Karpas-422 (cell line): Measurements from ENCODE around the gene MAPK13. TPM values are rescaled to one million over a fixed set of nuclear protein-coding genes. Genes with fewer than 3 reads are reported as not detected.

Source experiments
- DNase-seq: peaks from one replicate; pipeline ENCODE4 v3.0.0-alpha.2; 2015
- H2AFZ ChIP-seq: fragments of 200-600 bp; sonication (generic); 2 replicates; pipeline ENCODE4 v1.6.1; 2014; ENCODE audit warnings: antibody characterized with exemption, low read length, mixed read lengths
- H3K27ac ChIP-seq: fragments of 200-600 bp; sonication (generic); 2 replicates; pipeline ENCODE4 v1.5.1; 2014; ENCODE audit warnings: mild to moderate bottlenecking, low read length, moderate library complexity
- H3K27me3 ChIP-seq: fragments of 200-600 bp; sonication (generic); 2 replicates; pipeline ENCODE4 v1.6.1; 2014; ENCODE audit warnings: low read length, mixed read lengths
- H3K36me3 ChIP-seq: fragments of 200-600 bp; sonication (generic); 2 replicates; pipeline ENCODE4 v1.6.1; 2014; ENCODE audit warnings: low read length, mixed read lengths; ENCODE audit not compliant: insufficient read depth
- H3K4me1 ChIP-seq: fragments of 200-600 bp; sonication (generic); 2 replicates; pipeline ENCODE4 v1.6.1; 2014; ENCODE audit warnings: mild to moderate bottlenecking, low read length, mixed read lengths
- H3K4me2 ChIP-seq: fragments of 200-600 bp; sonication (generic); 2 replicates; pipeline ENCODE4 v1.6.1; 2014; ENCODE audit warnings: low read length, low read depth, mild to moderate bottlenecking; ENCODE audit not compliant: poor library complexity, severe bottlenecking
- H3K4me3 ChIP-seq: fragments of 200-600 bp; sonication (generic); 2 replicates; pipeline ENCODE4 v1.5.1; 2014; ENCODE audit warnings: mild to moderate bottlenecking, antibody characterized with exemption, low read length, mixed read lengths
- H3K79me2 ChIP-seq: fragments of 200-600 bp; sonication (generic); 2 replicates; pipeline ENCODE4 v1.6.1; 2014; ENCODE audit warnings: mild to moderate bottlenecking, low read length, mixed read lengths
- H3K9ac ChIP-seq: fragments of 200-600 bp; sonication (generic); 2 replicates; pipeline ENCODE4 v1.6.0; 2014; ENCODE audit warnings: low read length
- H3K9me2 ChIP-seq: fragments of 200-600 bp; sonication (generic), shearing (Covaris generic); replicated peaks from 2 replicates; pipeline ENCODE4 v1.6.0; 2014; ENCODE audit warnings: mild to moderate bottlenecking, low read length, moderate library complexity; ENCODE audit not compliant: insufficient read depth
- H3K9me3 ChIP-seq: fragments of 300-700, 200-600 bp; sonication (generic); 2 replicates; pipeline ENCODE4 v1.6.1; 2014; ENCODE audit warnings: low read length, mixed read lengths
- H4K20me1 ChIP-seq: fragments of 200-600 bp; sonication (generic); 2 replicates; pipeline ENCODE4 v1.6.1; 2014; ENCODE audit warnings: mild to moderate bottlenecking, antibody characterized with exemption, low read length, low read depth; ENCODE audit not compliant: insufficient read depth
- total RNA-seq: library from RNA; depleted of rRNA; stranded (reverse); fragments of >200 nt; shearing (Covaris generic); gene quantifications from 2 replicates; pipeline ENCODE4 v1.2.3, GENCODE V29; 2014; ENCODE audit warnings: low replicate concordance

The MAPK13 gene
- total RNA-seq, 1 experiment from 2014 or later: 1.6 TPM

GRCh38 chr6:36109092-36109491, 21.2 kb upstream of the MAPK13 start:
- no peaks in the 10 kb centered on the region for H3K9me3 ChIP-seq
- H3K4me1 ChIP-seq: peaks cover 54% of the 10 kb centered on the region
- H3K4me2 ChIP-seq: no peak overlapping the region
- peaks cover 7% of the 10 kb centered on the region for H3K79me2 ChIP-seq
- H4K20me1 ChIP-seq: no peaks in the 10 kb centered on the region
- peaks cover 19% of the 10 kb centered on the region; the same call in 1 of the 2 replicates for H3K36me3 ChIP-seq
- H3K27ac ChIP-seq: peak overlapping the region; percentile 72
- no peak overlapping the region for H3K4me3 ChIP-seq
- no peak for DNase-seq
- H2AFZ ChIP-seq: no peak overlapping the region
- no peaks in the 10 kb centered on the region for H3K9me2 ChIP-seq
- H3K27me3 ChIP-seq: no peaks in the 10 kb centered on the region
- H3K9ac ChIP-seq: no peak overlapping the region

GRCh38 chr6:36110050-36110449, 20.3 kb upstream of the MAPK13 start:
- Histone ChIP-seq H3K9ac (no peak overlapping the region), H2AFZ (no peak overlapping the region), H3K9me3 (no peaks in the 10 kb centered on the region), H3K4me2 (peak overlapping the region; percentile 29), H3K36me3 (peaks cover 19% of the 10 kb centered on the region; the same call in 1 of the 2 replicates), H3K27me3 (no peaks in the 10 kb centered on the region), H3K79me2 (peaks cover 7% of the 10 kb centered on the region), H3K27ac (peak overlapping the region; percentile 72), H3K4me3 (no peak overlapping the region), H3K9me2 (no peaks in the 10 kb centered on the region), H3K4me1 (peaks cover 64% of the 10 kb centered on the region), H4K20me1 (no peaks in the 10 kb centered on the region)
- no peak for DNase-seq

GRCh38 chr6:36110863-36111262, 19.4 kb upstream of the MAPK13 start:
- no peaks in the 10 kb centered on the region for H3K9me3 ChIP-seq
- H3K9me2 ChIP-seq: no peaks in the 10 kb centered on the region
- no peaks in the 10 kb centered on the region for H4K20me1 ChIP-seq
- peaks cover 18% of the 10 kb centered on the region; the same call in 1 of the 2 replicates for H3K36me3 ChIP-seq
- no peak overlapping the region for H3K4me3 ChIP-seq
- H3K79me2 ChIP-seq: peaks cover 3% of the 10 kb centered on the region
- no peak for DNase-seq
- H3K4me2 ChIP-seq: peak overlapping the region; percentile 29
- 0 out of 2 replicates have a peak overlapping the region, but pooled peaks have one; percentile 5 for H3K9ac ChIP-seq
- H3K4me1 ChIP-seq: peaks cover 72% of the 10 kb centered on the region
- no peak overlapping the region for H2AFZ ChIP-seq
- H3K27me3 ChIP-seq: no peaks in the 10 kb centered on the region
- peak overlapping the region; percentile 72 for H3K27ac ChIP-seq

GRCh38 chr6:36111526-36111925, 18.8 kb upstream of the MAPK13 start:
- Histone ChIP-seq H3K9me3 (no peaks in the 10 kb centered on the region), H2AFZ (no peak overlapping the region), H3K36me3 (peaks cover 18% of the 10 kb centered on the region), H3K27me3 (no peaks in the 10 kb centered on the region), H3K27ac (peak overlapping the region; percentile 72), H3K4me2 (no peak overlapping the region), H3K4me1 (peaks cover 78% of the 10 kb centered on the region), H4K20me1 (no peaks in the 10 kb centered on the region), H3K9me2 (no peaks in the 10 kb centered on the region), H3K4me3 (no peak overlapping the region), H3K9ac (no peak overlapping the region), H3K79me2 (no peaks in the 10 kb centered on the region)
- DNase-seq: no peak

- no peak for DNase-seq
- H3K27me3 ChIP-seq: no peaks in the 10 kb centered on the region
- no peaks in the 10 kb centered on the region for H4K20me1 ChIP-seq
- H3K9ac ChIP-seq: no peak overlapping the region
- H3K36me3 ChIP-seq: peaks cover 20% of the 10 kb centered on the region
- H3K4me3 ChIP-seq: no peak overlapping the region
- no peaks in the 10 kb centered on the region for H3K79me2 ChIP-seq
- no peaks in the 10 kb centered on the region for H3K9me2 ChIP-seq
- no peaks in the 10 kb centered on the region for H3K9me3 ChIP-seq
- H3K27ac ChIP-seq: peak overlapping the region; percentile 92
- H3K4me1 ChIP-seq: peaks cover 84% of the 10 kb centered on the region
- no peak overlapping the region for H2AFZ ChIP-seq
- peak overlapping the region; percentile 82 for H3K4me2 ChIP-seq
Observed at GRCh38 chr6:36113049-36113448, 17.3 kb upstream of the MAPK13 start.

- no peak overlapping the region for H3K4me3 ChIP-seq
- H2AFZ ChIP-seq: no peak overlapping the region
- no peaks in the 10 kb centered on the region for H3K27me3 ChIP-seq
- peak overlapping the region; percentile 82 for H3K4me2 ChIP-seq
- H3K27ac ChIP-seq: peak overlapping the region; percentile 92
- H3K9ac ChIP-seq: no peak overlapping the region
- H3K9me3 ChIP-seq: no peaks in the 10 kb centered on the region
- peaks cover 20% of the 10 kb centered on the region for H3K36me3 ChIP-seq
- H4K20me1 ChIP-seq: no peaks in the 10 kb centered on the region
- DNase-seq: no peak
- no peaks in the 10 kb centered on the region for H3K79me2 ChIP-seq
- H3K4me1 ChIP-seq: peaks cover 81% of the 10 kb centered on the region
- no peaks in the 10 kb centered on the region for H3K9me2 ChIP-seq
Observed at GRCh38 chr6:36113703-36114102, 16.6 kb upstream of the MAPK13 start.

- H3K4me1 ChIP-seq: peaks cover 71% of the 10 kb centered on the region
- H3K9me3 ChIP-seq: no peaks in the 10 kb centered on the region
- no peaks in the 10 kb centered on the region for H3K9me2 ChIP-seq
- no peaks in the 10 kb centered on the region for H3K79me2 ChIP-seq
- DNase-seq: peak; percentile 90
- H3K4me3 ChIP-seq: peak overlapping the region; percentile 53; the same call in 1 of the 2 replicates
- H2AFZ ChIP-seq: no peak overlapping the region
- peak overlapping the region; percentile 92 for H3K27ac ChIP-seq
- H3K36me3 ChIP-seq: peaks cover 16% of the 10 kb centered on the region
- H3K27me3 ChIP-seq: no peaks in the 10 kb centered on the region
- no peaks in the 10 kb centered on the region for H4K20me1 ChIP-seq
- peak overlapping the region; percentile 82 for H3K4me2 ChIP-seq
- peak overlapping the region; percentile 57 for H3K9ac ChIP-seq
Observed at GRCh38 chr6:36114798-36115408, 15.4 kb upstream of the MAPK13 start.

- H4K20me1 ChIP-seq: no peaks in the 10 kb centered on the region
- no peaks in the 10 kb centered on the region for H3K27me3 ChIP-seq
- peaks cover 10% of the 10 kb centered on the region for H3K36me3 ChIP-seq
- DNase-seq: no peak
- H3K9me3 ChIP-seq: no peaks in the 10 kb centered on the region
- H3K9ac ChIP-seq: peak overlapping the region; percentile 29
- no peak overlapping the region for H2AFZ ChIP-seq
- H3K4me3 ChIP-seq: peak overlapping the region; percentile 53; the same call in 1 of the 2 replicates
- peak overlapping the region; percentile 82 for H3K4me2 ChIP-seq
- H3K79me2 ChIP-seq: no peaks in the 10 kb centered on the region
- H3K4me1 ChIP-seq: peaks cover 71% of the 10 kb centered on the region
- peak overlapping the region; percentile 92 for H3K27ac ChIP-seq
- H3K9me2 ChIP-seq: no peaks in the 10 kb centered on the region
Observed at GRCh38 chr6:36115412-36115811, 14.9 kb upstream of the MAPK13 start.
